ENCODE results near the gene GYG2.

- TF ChIP-seq CTCF (conservative IDR thresholded peaks at IDR 0.05) (no peak), EZH2 (IDR thresholded peaks at IDR 0.05; ENCODE audit: low read depth) (no peak)
Measured at GRCh38 chrX:2921750-2922149, 93.0 kb downstream of the GYG2 start.

Measured in PC-9 (cell line).